ENCODE measurements around the gene PTPN14.

Gene PTPN14

GRCh38 chr1:214422137-214422671 lies 129.2 kb downstream of the PTPN14 start:
- peak overlapping the region in 1 of 2 donors; percentile 8 for H3K4me3 ChIP-seq (replicated peaks in 1 of 2; ENCODE audit: low read depth in 2 of 2, low read length in 2 of 2)
- DNase-seq (ENCODE audit: low read depth in 2 of 2): peak; percentile 52 to 92

GRCh38 chr1:214420833-214421232 lies 130.6 kb downstream of the PTPN14 start:
- TF ChIP-seq CTCF (IDR thresholded peaks at IDR 0.05; ENCODE audit: low read depth, low read length): no peak
- no peak for DNase-seq (ENCODE audit: low read depth in 2 of 2)
- H3K4me3 ChIP-seq (replicated peaks in 1 of 2; ENCODE audit: low read depth in 2 of 2, low read length in 2 of 2): no peak overlapping the region

More at GRCh38 chr1:214422137-214422671, 129.2 kb downstream of the PTPN14 start:
- no peak for TF ChIP-seq CTCF (IDR thresholded peaks at IDR 0.05; ENCODE audit: low read depth, low read length)

DNA sequence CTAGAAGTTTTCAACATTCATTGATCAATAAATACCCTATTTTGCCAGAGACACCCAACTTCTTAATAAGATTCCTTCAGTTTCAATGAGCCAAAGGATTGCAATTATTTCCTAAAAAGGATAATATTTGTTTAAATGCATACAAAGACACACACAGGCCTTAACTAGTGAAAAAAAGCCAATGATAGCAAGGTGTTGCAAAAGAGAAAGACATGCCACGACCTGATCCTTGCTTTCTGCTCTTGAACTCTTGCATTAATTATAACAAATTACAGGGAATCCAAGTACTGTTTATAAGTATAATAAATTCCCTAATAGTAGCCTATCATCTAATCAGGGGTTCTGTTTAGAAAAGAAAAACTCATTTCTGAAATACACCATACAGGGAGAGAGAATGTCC lies 131.1 kb downstream of the PTPN14 start:
- DNase-seq (ENCODE audit: low read depth in 2 of 2): no peak
- TF ChIP-seq CTCF (IDR thresholded peaks at IDR 0.05; ENCODE audit: low read depth, low read length): no peak
- H3K4me3 ChIP-seq (replicated peaks in 1 of 2; ENCODE audit: low read depth in 2 of 2, low read length in 2 of 2): no peak overlapping the region

- no peak for TF ChIP-seq CTCF (IDR thresholded peaks at IDR 0.05; ENCODE audit: low read depth, low read length)
- no peak overlapping the region for H3K4me3 ChIP-seq (replicated peaks in 1 of 2; ENCODE audit: low read depth in 2 of 2, low read length in 2 of 2)
- no peak for DNase-seq (ENCODE audit: low read depth in 2 of 2)
These were observed 131.8 kb downstream of the PTPN14 start for GRCh38 chr1:214419650-214420049.

DNA sequence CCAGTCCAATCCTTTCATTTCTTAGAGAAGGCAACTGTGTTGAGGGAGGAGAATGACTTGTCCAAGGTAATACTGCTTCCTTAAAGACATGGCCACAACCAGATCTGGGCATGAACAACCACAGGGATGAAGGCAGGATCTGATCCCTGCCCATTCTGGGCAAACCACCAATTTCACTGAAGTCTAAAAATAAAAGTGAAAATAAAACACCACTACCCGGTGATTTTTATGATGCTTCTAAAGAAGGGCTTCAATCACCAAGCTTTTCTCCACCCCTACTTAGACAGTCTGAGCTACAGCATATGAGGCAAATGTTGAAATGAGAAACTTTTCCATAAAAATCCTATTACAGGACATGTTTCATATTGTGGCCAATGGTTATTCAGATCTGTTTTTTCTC lies 133.0 kb downstream of the PTPN14 start:
- peak in 1 of 2 donors; percentile 48 for DNase-seq (ENCODE audit: low read depth in 2 of 2)

DNA sequence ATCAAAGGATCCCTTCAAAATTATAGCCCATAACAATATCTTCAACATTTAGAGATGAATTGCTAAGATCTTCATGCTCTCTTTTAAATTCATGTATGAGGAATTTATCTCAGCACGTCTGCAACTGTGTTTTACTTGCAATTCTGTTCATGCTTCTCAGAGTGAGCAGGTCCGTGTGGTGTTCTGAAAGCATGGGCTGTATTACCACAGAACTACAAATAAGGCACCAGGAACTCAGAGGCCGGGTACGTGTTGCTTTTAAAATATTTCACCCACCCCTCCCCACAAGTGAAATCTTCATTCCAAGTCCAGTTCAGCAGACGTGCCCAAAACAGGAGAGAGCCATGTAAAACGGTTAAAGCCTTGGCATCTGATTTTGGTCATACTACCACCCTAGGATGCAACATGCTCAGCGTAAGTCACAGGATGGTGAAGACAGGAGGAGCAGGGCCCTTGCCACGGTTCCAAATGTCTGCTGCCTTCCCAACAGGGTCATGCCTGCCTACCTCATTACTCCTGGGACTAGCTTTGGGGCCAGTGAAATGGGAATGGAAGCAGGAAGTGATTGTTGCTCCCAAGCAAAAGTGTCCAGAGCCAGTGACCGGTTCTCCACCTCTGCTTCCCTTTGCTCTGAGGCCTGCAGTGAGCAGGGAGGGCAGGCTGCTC lies 133.7 kb downstream of the PTPN14 start:
- no peak for DNase-seq (ENCODE audit: low read depth in 2 of 2)
- TF ChIP-seq CTCF (IDR thresholded peaks at IDR 0.05; ENCODE audit: low read depth, low read length): no peak
- no peak overlapping the region for H3K4me3 ChIP-seq (replicated peaks in 1 of 2; ENCODE audit: low read depth in 2 of 2, low read length in 2 of 2)

More for the DNA sequence above, 133.0 kb downstream of the PTPN14 start:
- no peak for TF ChIP-seq CTCF (IDR thresholded peaks at IDR 0.05; ENCODE audit: low read depth, low read length)
- no peak overlapping the region for H3K4me3 ChIP-seq (replicated peaks in 1 of 2; ENCODE audit: low read depth in 2 of 2, low read length in 2 of 2)

All from cardiac fibroblast (primary cell).